Stimulated activated CD4-positive, alpha-beta T cell treated with anti-CD3 and anti-CD28 coated beads, Interleukin-15, amount 100 ng/mL, for 48 hours (primary cell): ENCODE results near the gene METTL5.

Source experiments
- DNase-seq, 2 donors: peaks; one replicate each; pipeline ENCODE4 v3.0.0-alpha.2; 2020; ENCODE audit warnings: low read depth in 2 of 2

METTL5 gene

GRCh38 chr2:169781249-169782013, 43.3 kb downstream of the METTL5 start:
- no peak for DNase-seq

GRCh38 chr2:169778446-169778845, 46.3 kb downstream of the METTL5 start:
- no peak for DNase-seq

- no peak for DNase-seq
These were observed 48.4 kb downstream of the METTL5 start for GRCh38 chr2:169776252-169776761.

- DNase-seq: no peak
These were observed 48.9 kb downstream of the METTL5 start for GRCh38 chr2:169775765-169776164.

- DNase-seq: no peak
These were observed 49.4 kb downstream of the METTL5 start for GRCh38 chr2:169775354-169775753.

GRCh38 chr2:169772651-169773050, 52.1 kb downstream of the METTL5 start:
- no peak for DNase-seq

- no peak for DNase-seq
These were observed 53.1 kb downstream of the METTL5 start for GRCh38 chr2:169771612-169772011.

- DNase-seq: no peak
These were observed 53.7 kb downstream of the METTL5 start for GRCh38 chr2:169771021-169771420.

GRCh38 chr2:169768262-169768995, 56.3 kb downstream of the METTL5 start:
- DNase-seq: peak in 1 of 2 donors; percentile 6

- DNase-seq: peak in 1 of 2 donors; percentile 47
These were observed 57.3 kb downstream of the METTL5 start for GRCh38 chr2:169767243-169767888.

GRCh38 chr2:169765523-169765922, 59.2 kb downstream of the METTL5 start:
- no peak for DNase-seq

GRCh38 chr2:169761970-169762292, 62.8 kb downstream of the METTL5 start:
- no peak for DNase-seq
